SK-N-SH (cell line): ENCODE data around the gene ESRRG. TPM values are rescaled to one million over a fixed set of nuclear protein-coding genes. Genes with fewer than 3 reads are reported as not detected.

ENCODE experiments used
- CTCF ChIA-PET: fragments of 300-600, 350-600 bp; formaldehyde crosslinking; extraction: SDS; loops from one replicate; lab custom pipeline; 2021; lab: Yijun Ruan, JAX
- POLR2A ChIA-PET: fragments of 350-600 bp; sonication (Branson Sonifier 250); formaldehyde crosslinking; extraction: SDS; loops from one replicate; lab custom pipeline; 2020; ENCODE audit warnings: antibody characterized with exemption, inconsistent platforms; lab: Yijun Ruan, JAX
- DNase-seq: peaks from one replicate; pipeline ENCODE4 v3.0.0; 2012
- H2AFZ ChIP-seq: fragments of 200-600 bp; sonication (generic); 2 replicates; pipeline ENCODE4 v1.8.1; 2016; ENCODE audit warnings: antibody characterized with exemption, mild to moderate bottlenecking, low read depth
- H3F3A ChIP-seq: fragments of 200-600 bp; sonication (generic); replicated peaks from 2 replicates; pipeline ENCODE3; 2016; ENCODE audit warnings: antibody characterized with exemption, mild to moderate bottlenecking; ENCODE audit not compliant: insufficient read depth
- H3K27ac ChIP-seq, 2 experiments: fragments of 200-500 bp in 1 of 2; fragments of 200-600 bp in 1 of 2; sonication (Bioruptor generic) in 1 of 2; sonication (generic), shearing (Covaris generic) in 1 of 2; 2 replicates each; pipeline versions ENCODE4 v1.5.1 to v1.6.1; 2014 to 2016; ENCODE audit warnings: low read depth in 2 of 2, inconsistent platforms in 1 of 2, low read length in 1 of 2, mild to moderate bottlenecking in 1 of 2, mixed read lengths in 1 of 2
- H3K27me3 ChIP-seq: fragments of 200-600 bp; sonication (generic), shearing (Covaris generic); 2 replicates; pipeline ENCODE4 v1.6.1; 2016; ENCODE audit warnings: mixed run types; ENCODE audit not compliant: insufficient read depth
- H3K36me3 ChIP-seq, 2 experiments: fragments of 200-500 bp in 1 of 2; fragments of 200-600 bp in 1 of 2; sonication (Bioruptor generic) in 1 of 2; sonication (generic) in 1 of 2; replicated peaks in 1 of 2; 2 replicates each; pipeline versions ENCODE3 to v1.5.1; 2014 to 2016; ENCODE audit warnings: low read length in 1 of 2, mild to moderate bottlenecking in 1 of 2; ENCODE audit not compliant: insufficient read depth in 2 of 2, control insufficient read depth in 1 of 2
- H3K4me1 ChIP-seq, 2 experiments: fragments of 200-500 bp in 1 of 2; fragments of 200-600 bp in 1 of 2; sonication (Bioruptor generic) in 1 of 2; sonication (generic), shearing (Covaris generic) in 1 of 2; 2 replicates each; pipeline versions ENCODE4 v1.5.1 to v1.6.1; 2014 to 2016; ENCODE audit warnings: low read depth in 1 of 2, low read length in 1 of 2, mixed run types in 1 of 2; ENCODE audit not compliant: insufficient read depth in 2 of 2, control insufficient read depth in 1 of 2
- H3K4me2 ChIP-seq: fragments of 200-600 bp; sonication (generic), shearing (Covaris generic); 2 replicates; pipeline ENCODE4 v1.6.1; 2017; ENCODE audit warnings: mixed run types
- H3K4me3 ChIP-seq, 2 experiments: fragments of 200-500 bp in 1 of 2; fragments of 200-600 bp in 1 of 2; sonication (Bioruptor generic) in 1 of 2; sonication (generic), shearing (Covaris generic) in 1 of 2; 2 replicates each; pipeline versions ENCODE4 v1.5.1 to v1.8.1; 2014 to 2016; ENCODE audit warnings: low read depth in 2 of 2, inconsistent platforms in 1 of 2, low read length in 1 of 2, mild to moderate bottlenecking in 1 of 2, mixed read lengths in 1 of 2, moderate library complexity in 1 of 2
- H3K79me2 ChIP-seq: fragments of 200-600 bp; sonication (generic); 2 replicates; pipeline ENCODE4 v1.8.1; 2017; ENCODE audit warnings: mild to moderate bottlenecking; ENCODE audit not compliant: insufficient read depth
- H3K9ac ChIP-seq: fragments of 200-600 bp; sonication (generic); 2 replicates; pipeline ENCODE4 v1.6.1; 2017; ENCODE audit warnings: mixed run types
- H3K9me2 ChIP-seq: fragments of 200-600 bp; sonication (generic); 2 replicates; pipeline ENCODE4 v1.6.1; 2017; ENCODE audit warnings: mixed run types
- H3K9me3 ChIP-seq: fragments of 200-600 bp; sonication (generic); 2 replicates; pipeline ENCODE4 v1.6.1; 2017; ENCODE audit warnings: mixed run types, mild to moderate bottlenecking, moderate library complexity
- H4K20me1 ChIP-seq: fragments of 200-600 bp; sonication (generic); 2 replicates; pipeline ENCODE4 v1.6.1; 2017; ENCODE audit warnings: mild to moderate bottlenecking, mixed run types; ENCODE audit not compliant: insufficient read depth
- CHD2 ChIP-seq: fragments of 150-350 bp; IDR thresholded peaks from 2 replicates; pipeline ENCODE4 v1.6.1; 2018; ENCODE audit warnings: low read length; ENCODE audit not compliant: partially characterized antibody
- EZH2phosphoT487 ChIP-seq: fragments of 200-600 bp; sonication (generic); IDR thresholded peaks from 2 replicates; pipeline ENCODE4 v1.6.1; 2017; ENCODE audit warnings: low read depth, mixed run types, mild to moderate bottlenecking, antibody characterized with exemption, moderate library complexity, borderline replicate concordance
- FOSL2 ChIP-seq: IDR thresholded peaks from 2 replicates; pipeline ENCODE4 v1.4.0; 2012; ENCODE audit warnings: low read depth, mild to moderate bottlenecking, moderate library complexity, borderline replicate concordance
- FOXJ3 ChIP-seq: sonication (generic); formaldehyde crosslinking; IDR thresholded peaks from 2 replicates; pipeline ENCODE4 v1.5.1; 2020; ENCODE audit warnings: mild to moderate bottlenecking, missing genetic modification reagents
- GABPA ChIP-seq: IDR thresholded peaks from 2 replicates; pipeline ENCODE4 v1.4.0; 2012; ENCODE audit warnings: low read depth, mild to moderate bottlenecking
- GATA2 ChIP-seq: sonication (generic); formaldehyde crosslinking; IDR thresholded peaks from 2 replicates; pipeline ENCODE4 v1.5.0; 2020; ENCODE audit warnings: mild to moderate bottlenecking, missing genetic modification reagents
- JUND ChIP-seq: IDR thresholded peaks from 2 replicates; pipeline ENCODE4 v1.4.0; 2012
- NFIC ChIP-seq: IDR thresholded peaks from 2 replicates; pipeline ENCODE4 v1.4.0; 2012; ENCODE audit warnings: borderline replicate concordance
- NRF1 ChIP-seq: IDR thresholded peaks from 2 replicates; pipeline ENCODE4 v1.6.1; 2012; ENCODE audit warnings: low read depth, mild to moderate bottlenecking, low read length
- RAD21 ChIP-seq: IDR thresholded peaks from 2 replicates; pipeline ENCODE4 v1.6.1; 2012; ENCODE audit warnings: mild to moderate bottlenecking, low read length
- SIN3A ChIP-seq: IDR thresholded peaks from 2 replicates; pipeline ENCODE4 v1.6.1; 2012; ENCODE audit warnings: low read depth, mild to moderate bottlenecking, low read length, moderate library complexity, borderline replicate concordance
- TAF1 ChIP-seq: IDR thresholded peaks from 2 replicates; pipeline ENCODE4 v1.6.1; 2012; ENCODE audit warnings: low read depth, mild to moderate bottlenecking, low read length, moderate library complexity, borderline replicate concordance
- WGBS: methylation state at CpG from one replicate; pipeline ENCODE4 v1.1.6; 2017; ENCODE audit warnings: low lambda C conversion rate; 5-methylcytosine and 5-hydroxymethylcytosine counted together
- polyA plus RNA-seq, 3 experiments: library from polyadenylated mRNA; depleted of rRNA; stranded (reverse); fragments of >200 nt; gene quantifications; 2 replicates each; pipeline ENCODE4 v1.2.3, GENCODE V29; 2012
- TF ChIP-seq, protein P1 (sequence below): fragments of 150-350 bp; IDR thresholded peaks from 2 replicates; pipeline ENCODE4 v1.6.1; 2016; ENCODE audit warnings: mild to moderate bottlenecking, low read depth, low read length
- TF ChIP-seq, protein P2 (sequence below): IDR thresholded peaks from 2 replicates; pipeline ENCODE4 v1.6.1; 2012; ENCODE audit warnings: mild to moderate bottlenecking, low read depth, low read length, moderate library complexity
- TF ChIP-seq, protein P3 (sequence below): IDR thresholded peaks from 2 replicates; pipeline ENCODE4 v1.4.0; 2012; ENCODE audit warnings: low read depth
- TF ChIP-seq, protein P4 (sequence below): IDR thresholded peaks from 2 replicates; pipeline ENCODE4 v1.4.0; 2012; ENCODE audit warnings: low read depth, borderline replicate concordance

ESRRG gene
- polyA plus RNA-seq, 1 of the 3 experiments (the other 2 are of a cell fraction) = 0.26 TPM

DNA sequence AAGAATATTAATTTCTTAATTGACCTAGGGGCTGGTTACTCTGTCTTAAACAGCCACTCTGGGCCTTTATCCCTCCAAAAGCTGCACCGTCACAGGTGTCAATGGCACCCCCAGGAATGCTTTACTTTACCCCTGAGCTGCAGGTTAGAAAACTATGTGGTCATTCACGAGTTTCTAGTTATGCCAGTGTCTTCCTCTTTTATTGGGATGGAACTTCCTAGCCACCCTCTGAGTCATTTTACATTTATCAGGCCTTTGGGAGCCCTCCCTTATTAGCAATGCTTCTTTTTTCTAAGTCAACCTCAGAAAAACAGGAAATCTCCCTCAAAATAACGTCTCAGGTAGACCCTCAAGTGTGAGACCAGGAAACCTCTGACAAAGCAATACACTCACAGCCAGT, 240.6 kb downstream of the ESRRG start (continued):
- TF ChIP-seq RAD21 (no peak), EZH2phosphoT487 (no peak)

DNA sequence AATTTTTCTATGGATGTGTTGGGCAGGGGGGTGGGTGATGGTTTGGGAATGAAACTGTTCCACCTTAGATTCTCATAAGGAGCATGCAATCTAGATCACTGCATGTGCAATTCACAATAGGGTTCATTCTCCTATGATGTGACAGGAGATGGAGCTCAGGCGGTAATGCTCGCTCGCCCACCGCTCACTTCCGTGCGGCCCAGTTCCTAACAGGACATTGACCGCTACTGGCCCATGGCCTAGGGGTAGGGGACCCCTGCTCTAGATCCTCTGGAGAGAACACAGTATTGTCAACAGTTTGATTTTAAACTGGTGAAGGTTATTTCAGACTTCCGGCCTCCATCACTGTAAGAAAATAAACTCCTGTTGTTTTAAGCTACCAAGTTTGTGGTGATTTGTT, 245.0 kb downstream of the ESRRG start:
- 97% methylated on average over 8 of the region's 8 CpGs for WGBS

More for the DNA sequence above, 245.0 kb downstream of the ESRRG start:
- H3K9me2 ChIP-seq = no peaks in the 10 kb centered on the region
- H3K4me1 ChIP-seq = no peaks in the 10 kb centered on the region
- TF ChIP-seq CHD2 (no peak), NFIC (no peak), FOXJ3 (CRISPR knock-in tag) (no peak), FOSL2 (no peak), JUND (no peak), GABPA (no peak), TAF1 (no peak), SIN3A (no peak), GATA2 (CRISPR knock-in tag) (no peak), NRF1 (no peak)
- TF ChIP-seq, protein P1, sequence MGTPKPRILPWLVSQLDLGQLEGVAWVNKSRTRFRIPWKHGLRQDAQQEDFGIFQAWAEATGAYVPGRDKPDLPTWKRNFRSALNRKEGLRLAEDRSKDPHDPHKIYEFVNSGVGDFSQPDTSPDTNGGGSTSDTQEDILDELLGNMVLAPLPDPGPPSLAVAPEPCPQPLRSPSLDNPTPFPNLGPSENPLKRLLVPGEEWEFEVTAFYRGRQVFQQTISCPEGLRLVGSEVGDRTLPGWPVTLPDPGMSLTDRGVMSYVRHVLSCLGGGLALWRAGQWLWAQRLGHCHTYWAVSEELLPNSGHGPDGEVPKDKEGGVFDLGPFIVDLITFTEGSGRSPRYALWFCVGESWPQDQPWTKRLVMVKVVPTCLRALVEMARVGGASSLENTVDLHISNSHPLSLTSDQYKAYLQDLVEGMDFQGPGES = no peak
- TF ChIP-seq, protein P2, sequence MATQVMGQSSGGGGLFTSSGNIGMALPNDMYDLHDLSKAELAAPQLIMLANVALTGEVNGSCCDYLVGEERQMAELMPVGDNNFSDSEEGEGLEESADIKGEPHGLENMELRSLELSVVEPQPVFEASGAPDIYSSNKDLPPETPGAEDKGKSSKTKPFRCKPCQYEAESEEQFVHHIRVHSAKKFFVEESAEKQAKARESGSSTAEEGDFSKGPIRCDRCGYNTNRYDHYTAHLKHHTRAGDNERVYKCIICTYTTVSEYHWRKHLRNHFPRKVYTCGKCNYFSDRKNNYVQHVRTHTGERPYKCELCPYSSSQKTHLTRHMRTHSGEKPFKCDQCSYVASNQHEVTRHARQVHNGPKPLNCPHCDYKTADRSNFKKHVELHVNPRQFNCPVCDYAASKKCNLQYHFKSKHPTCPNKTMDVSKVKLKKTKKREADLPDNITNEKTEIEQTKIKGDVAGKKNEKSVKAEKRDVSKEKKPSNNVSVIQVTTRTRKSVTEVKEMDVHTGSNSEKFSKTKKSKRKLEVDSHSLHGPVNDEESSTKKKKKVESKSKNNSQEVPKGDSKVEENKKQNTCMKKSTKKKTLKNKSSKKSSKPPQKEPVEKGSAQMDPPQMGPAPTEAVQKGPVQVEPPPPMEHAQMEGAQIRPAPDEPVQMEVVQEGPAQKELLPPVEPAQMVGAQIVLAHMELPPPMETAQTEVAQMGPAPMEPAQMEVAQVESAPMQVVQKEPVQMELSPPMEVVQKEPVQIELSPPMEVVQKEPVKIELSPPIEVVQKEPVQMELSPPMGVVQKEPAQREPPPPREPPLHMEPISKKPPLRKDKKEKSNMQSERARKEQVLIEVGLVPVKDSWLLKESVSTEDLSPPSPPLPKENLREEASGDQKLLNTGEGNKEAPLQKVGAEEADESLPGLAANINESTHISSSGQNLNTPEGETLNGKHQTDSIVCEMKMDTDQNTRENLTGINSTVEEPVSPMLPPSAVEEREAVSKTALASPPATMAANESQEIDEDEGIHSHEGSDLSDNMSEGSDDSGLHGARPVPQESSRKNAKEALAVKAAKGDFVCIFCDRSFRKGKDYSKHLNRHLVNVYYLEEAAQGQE = no peak
- TF ChIP-seq, protein P3, sequence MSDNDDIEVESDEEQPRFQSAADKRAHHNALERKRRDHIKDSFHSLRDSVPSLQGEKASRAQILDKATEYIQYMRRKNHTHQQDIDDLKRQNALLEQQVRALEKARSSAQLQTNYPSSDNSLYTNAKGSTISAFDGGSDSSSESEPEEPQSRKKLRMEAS = no peak
- TF ChIP-seq, protein P4, sequence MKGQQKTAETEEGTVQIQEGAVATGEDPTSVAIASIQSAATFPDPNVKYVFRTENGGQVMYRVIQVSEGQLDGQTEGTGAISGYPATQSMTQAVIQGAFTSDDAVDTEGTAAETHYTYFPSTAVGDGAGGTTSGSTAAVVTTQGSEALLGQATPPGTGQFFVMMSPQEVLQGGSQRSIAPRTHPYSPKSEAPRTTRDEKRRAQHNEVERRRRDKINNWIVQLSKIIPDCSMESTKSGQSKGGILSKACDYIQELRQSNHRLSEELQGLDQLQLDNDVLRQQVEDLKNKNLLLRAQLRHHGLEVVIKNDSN = no peak
- H3K27ac ChIP-seq = no peak overlapping the region
- CTCF ChIA-PET = no interaction called here
- H4K20me1 ChIP-seq = no peaks in the 10 kb centered on the region
- H3K79me2 ChIP-seq = no peaks in the 10 kb centered on the region
- H3K36me3 ChIP-seq = no peaks in the 10 kb centered on the region
- H3F3A ChIP-seq = no peaks in the 10 kb centered on the region
- POLR2A ChIA-PET = no interaction called here
- H2AFZ ChIP-seq = no peak overlapping the region
- H3K27me3 ChIP-seq = no peaks in the 10 kb centered on the region
- no peaks in the 10 kb centered on the region for H3K9me3 ChIP-seq
- DNase-seq = no peak
- no peak overlapping the region for H3K4me3 ChIP-seq
- no peak overlapping the region for H3K4me2 ChIP-seq
- no peak overlapping the region for H3K9ac ChIP-seq
